Right ventricle myocardium inferior (tissue), 1 donor: ENCODE measurements around the gene ADAMTS16. TPM values are rescaled to one million over a fixed set of nuclear protein-coding genes. Genes with fewer than 3 reads are reported as not detected.
A peak's percentile ranks its signal among the peaks of the same experiment; 100 is the strongest.
"Not testable (repeated sequence)": the region's sequence is repeated elsewhere in the genome, so short reads cannot be mapped to it uniquely, and the experiment has no call there.

Experiments used
- ATAC-seq: fragments of 200-7000 bp; cut with Tn5 transposase; one replicate; pipeline ENCODE4 v1.9.1; 2020; ENCODE audit warnings: mild to moderate bottlenecking, moderate library complexity
- DNase-seq: peaks from one replicate; pipeline ENCODE4 v3.0.0; 2021; ENCODE audit errors: missing footprints
- intact Hi-C: fragments of 100-400 bp; cut with DNase I; formaldehyde crosslinking; loops from one replicate; pipeline ENCODE4 v1.11.0; 2022
- long read RNA-seq: library from polyadenylated mRNA; unstranded; transcript quantifications from one replicate; pipeline ENCODE4 v2.0.0, GENCODE V29; 2021
- total RNA-seq: library from RNA; stranded (reverse); fragmentation: NEBNext Ultra II Directional; extraction: Animal tissue kit (Norgen Biotek cat#: 25700); gene quantifications from one replicate; pipeline ENCODE4 v1.2.1, GENCODE V29; 2021
- donor health status: DM: no; HTN: yes; CAD: no; lungs with severe emphysema.

ADAMTS16 gene, protein sequence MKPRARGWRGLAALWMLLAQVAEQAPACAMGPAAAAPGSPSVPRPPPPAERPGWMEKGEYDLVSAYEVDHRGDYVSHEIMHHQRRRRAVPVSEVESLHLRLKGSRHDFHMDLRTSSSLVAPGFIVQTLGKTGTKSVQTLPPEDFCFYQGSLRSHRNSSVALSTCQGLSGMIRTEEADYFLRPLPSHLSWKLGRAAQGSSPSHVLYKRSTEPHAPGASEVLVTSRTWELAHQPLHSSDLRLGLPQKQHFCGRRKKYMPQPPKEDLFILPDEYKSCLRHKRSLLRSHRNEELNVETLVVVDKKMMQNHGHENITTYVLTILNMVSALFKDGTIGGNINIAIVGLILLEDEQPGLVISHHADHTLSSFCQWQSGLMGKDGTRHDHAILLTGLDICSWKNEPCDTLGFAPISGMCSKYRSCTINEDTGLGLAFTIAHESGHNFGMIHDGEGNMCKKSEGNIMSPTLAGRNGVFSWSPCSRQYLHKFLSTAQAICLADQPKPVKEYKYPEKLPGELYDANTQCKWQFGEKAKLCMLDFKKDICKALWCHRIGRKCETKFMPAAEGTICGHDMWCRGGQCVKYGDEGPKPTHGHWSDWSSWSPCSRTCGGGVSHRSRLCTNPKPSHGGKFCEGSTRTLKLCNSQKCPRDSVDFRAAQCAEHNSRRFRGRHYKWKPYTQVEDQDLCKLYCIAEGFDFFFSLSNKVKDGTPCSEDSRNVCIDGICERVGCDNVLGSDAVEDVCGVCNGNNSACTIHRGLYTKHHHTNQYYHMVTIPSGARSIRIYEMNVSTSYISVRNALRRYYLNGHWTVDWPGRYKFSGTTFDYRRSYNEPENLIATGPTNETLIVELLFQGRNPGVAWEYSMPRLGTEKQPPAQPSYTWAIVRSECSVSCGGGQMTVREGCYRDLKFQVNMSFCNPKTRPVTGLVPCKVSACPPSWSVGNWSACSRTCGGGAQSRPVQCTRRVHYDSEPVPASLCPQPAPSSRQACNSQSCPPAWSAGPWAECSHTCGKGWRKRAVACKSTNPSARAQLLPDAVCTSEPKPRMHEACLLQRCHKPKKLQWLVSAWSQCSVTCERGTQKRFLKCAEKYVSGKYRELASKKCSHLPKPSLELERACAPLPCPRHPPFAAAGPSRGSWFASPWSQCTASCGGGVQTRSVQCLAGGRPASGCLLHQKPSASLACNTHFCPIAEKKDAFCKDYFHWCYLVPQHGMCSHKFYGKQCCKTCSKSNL
- not detected for total RNA-seq
- long read RNA-seq: 0 reads

GRCh38 chr5:5139777-5140478, at the start of gene ADAMTS16:
Gene ADAMTS16 (plus strand): TSS chr5:5140330. CDS start chr5:5140468, 138 bp downstream.
- no peak for ATAC-seq
- intact Hi-C loops: loop anchor here (10.0 kb wide), 1 partner anchor 265 kb away; no protein-coding TSS in a partner anchor

GRCh38 chr5:5092149-5092548, 48.0 kb upstream of the ADAMTS16 start:
- no peak for ATAC-seq
- intact Hi-C loops: no loop called here
- no peak for DNase-seq

More at GRCh38 chr5:5139777-5140478, at the start of gene ADAMTS16:
- DNase-seq: no peak

GRCh38 chr5:5100635-5101034, 39.5 kb upstream of the ADAMTS16 start:
- ATAC-seq: no peak
- intact Hi-C loops: no loop called here
- DNase-seq: no peak

GRCh38 chr5:5101676-5102075, 38.5 kb upstream of the ADAMTS16 start:
- no peak for ATAC-seq
- DNase-seq: no peak
- intact Hi-C loops: no loop called here

DNA sequence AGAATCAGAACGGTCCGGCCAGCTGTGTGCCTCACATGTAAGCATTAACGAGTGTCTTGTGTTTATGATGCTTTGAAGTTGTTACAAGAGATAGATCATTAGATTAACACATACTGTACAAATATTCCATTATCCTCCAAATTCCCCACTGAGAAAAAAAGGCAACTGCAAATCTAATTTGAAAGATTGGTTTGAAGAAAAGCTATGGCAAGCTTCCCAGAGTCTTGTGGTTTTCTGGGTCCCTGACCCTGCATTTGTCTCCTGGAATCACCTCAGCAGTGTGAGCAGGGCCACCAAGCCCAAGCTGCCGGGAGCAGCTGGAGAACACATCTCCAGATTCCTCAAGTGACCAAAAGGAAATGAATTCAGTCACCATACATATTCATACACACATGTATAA, 36.9 kb upstream of the ADAMTS16 start:
- DNase-seq: no peak
- intact Hi-C loops: no loop called here
- no peak for ATAC-seq

DNA sequence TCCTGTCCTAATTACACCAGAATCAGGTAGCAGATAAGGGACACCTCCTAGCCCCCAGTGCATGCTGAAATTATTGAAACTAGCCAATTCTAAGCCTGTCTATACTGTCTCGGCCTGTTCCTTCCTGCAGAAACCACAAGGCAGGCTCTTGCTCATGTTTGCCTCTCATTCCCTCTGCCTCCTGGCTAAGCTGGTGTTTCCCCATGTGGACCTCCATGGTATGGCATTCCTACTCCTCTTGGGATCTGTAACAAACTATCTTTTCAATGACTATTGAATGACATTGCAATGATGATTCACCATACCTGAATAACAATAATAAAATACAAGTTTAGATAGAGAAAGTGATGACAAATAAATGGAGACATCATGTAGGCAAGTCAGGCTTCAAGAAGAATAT, 35.6 kb upstream of the ADAMTS16 start:
- no peak for ATAC-seq
- intact Hi-C loops: no loop called here
- no peak for DNase-seq

GRCh38 chr5:5105531-5105930, 34.6 kb upstream of the ADAMTS16 start:
- no peak for DNase-seq
- intact Hi-C loops: no loop called here
- ATAC-seq: no peak

- no peak for DNase-seq
- intact Hi-C loops: no loop called here
- no peak for ATAC-seq
These were observed 23.2 kb upstream of the ADAMTS16 start for GRCh38 chr5:5116956-5117355.

DNA sequence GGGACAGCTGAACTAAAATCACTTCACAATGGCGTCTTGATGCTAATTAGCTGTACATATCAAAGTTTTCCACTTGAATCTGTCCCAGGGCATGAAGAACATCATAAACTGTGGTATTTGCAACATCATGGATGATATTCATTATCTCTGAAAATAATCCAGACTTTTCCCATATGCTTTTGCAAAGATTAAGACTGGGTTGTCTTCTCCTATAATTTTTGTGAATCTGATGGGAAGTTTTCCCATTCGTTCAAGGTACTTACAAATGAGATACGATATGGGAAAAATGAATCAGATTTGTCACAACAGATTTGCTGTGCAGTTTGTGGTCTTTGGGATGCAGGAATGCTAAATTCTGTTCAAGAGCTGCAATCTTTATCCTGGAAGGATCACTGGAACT, 17.4 kb upstream of the ADAMTS16 start:
- no peak for DNase-seq
- intact Hi-C loops: no loop called here
- ATAC-seq: no peak

DNA sequence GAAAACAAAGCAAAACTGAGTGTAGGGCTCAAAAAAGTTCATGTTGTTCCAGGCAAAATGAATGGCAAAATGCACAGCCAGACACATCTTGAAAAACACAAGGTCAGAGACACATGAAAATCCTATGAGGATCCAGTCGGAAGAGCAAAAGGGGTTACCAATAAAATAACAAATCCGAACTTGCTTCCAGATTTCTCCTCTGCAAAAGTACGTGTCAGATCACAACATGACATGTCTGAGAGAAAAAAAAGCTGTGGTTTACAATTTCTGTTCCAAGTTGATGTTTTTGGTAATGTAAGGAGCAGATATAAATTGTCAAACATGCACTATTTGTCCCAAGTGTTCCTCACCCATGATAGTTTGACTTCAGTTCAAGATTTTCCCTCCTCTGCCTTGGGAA, 15.9 kb upstream of the ADAMTS16 start:
- ATAC-seq (no peak), DNase-seq (no peak)
- intact Hi-C loops: no loop called here

DNA sequence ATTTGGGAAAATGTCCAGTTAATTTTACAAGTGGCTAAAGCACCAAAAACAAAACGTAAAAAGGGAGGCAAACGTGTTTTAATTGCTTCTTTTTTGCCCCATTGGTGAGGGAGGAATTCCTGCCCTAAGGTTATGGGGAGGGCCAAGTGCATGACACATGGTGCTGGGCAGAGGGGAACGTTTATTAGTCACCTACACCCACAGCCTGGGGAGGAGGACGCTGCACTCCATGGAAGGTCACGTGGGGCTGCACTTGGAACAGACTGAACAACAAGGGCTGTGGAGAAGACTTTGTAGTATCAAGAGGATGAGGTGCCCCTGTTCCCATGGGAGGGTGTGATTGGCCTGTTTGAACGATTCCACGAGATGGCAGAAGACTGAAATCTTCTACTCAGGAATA, 13.7 kb upstream of the ADAMTS16 start:
- DNase-seq (no peak), ATAC-seq (no peak)
- intact Hi-C loops: no loop called here

- DNase-seq (no peak), ATAC-seq (no peak)
- intact Hi-C loops: no loop called here
These were observed 11.4 kb upstream of the ADAMTS16 start for GRCh38 chr5:5128766-5129165.

DNA sequence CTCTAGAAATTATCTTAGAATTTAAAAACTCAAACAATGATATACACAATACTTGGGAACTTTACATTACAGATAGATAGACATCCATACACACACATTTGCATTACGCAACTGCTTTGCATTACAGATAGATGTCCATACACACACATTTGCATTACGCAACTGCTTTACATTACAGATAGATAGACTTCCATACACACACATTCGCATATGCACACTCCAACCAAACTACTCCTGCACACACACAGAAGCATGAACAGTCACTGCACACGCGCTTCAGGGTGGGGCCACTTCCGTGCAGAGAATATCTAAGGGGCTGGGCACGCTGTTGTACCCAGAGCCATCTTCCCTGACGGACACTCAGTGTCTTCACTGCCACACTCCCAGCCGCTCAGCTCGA, 7.9 kb upstream of the ADAMTS16 start:
- ATAC-seq (no peak), DNase-seq (no peak)
- intact Hi-C loops: no loop called here

GRCh38 chr5:5132693-5133295, 7.3 kb upstream of the ADAMTS16 start:
- ATAC-seq: no peak
- intact Hi-C loops: no loop called here
- DNase-seq: peak; percentile 62

- ATAC-seq (no peak), DNase-seq (no peak)
- intact Hi-C loops: no loop called here
These were observed 6.0 kb upstream of the ADAMTS16 start for GRCh38 chr5:5134107-5134506.

DNA sequence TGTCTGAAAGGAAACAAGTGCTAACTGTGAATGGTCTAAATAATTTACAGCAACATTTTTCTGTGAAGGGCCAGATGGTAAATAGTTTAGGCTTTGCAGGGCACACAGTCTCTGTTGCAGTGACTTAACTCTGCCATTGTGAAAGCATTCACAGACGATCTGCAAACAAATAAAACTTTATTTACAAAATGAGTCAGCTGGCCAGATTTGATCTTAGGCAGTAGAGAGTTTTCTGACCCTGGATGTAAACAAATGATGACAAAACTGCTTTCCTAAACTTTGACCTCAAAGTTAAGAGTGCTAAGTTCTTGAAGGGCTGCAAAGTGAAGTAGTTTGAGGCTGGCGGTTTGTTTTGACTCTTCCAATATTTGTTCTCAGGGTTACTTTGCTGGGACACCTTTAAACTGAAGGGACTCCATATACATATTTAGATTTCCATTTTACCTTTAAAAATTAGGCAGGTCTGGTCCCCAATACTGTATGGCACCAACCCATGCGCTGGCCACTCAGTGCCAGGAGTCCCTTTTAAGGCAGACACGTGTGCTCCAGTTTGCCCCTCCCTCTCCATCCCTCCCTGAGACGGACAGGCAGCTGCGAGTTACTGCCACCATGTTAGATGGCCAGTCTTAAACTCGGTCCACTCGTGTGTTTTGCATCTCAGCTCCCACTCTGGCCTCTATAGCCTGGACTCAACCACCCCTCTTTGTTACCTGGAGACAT, 4.0 kb upstream of the ADAMTS16 start:
- intact Hi-C loops: no loop called here

DNA sequence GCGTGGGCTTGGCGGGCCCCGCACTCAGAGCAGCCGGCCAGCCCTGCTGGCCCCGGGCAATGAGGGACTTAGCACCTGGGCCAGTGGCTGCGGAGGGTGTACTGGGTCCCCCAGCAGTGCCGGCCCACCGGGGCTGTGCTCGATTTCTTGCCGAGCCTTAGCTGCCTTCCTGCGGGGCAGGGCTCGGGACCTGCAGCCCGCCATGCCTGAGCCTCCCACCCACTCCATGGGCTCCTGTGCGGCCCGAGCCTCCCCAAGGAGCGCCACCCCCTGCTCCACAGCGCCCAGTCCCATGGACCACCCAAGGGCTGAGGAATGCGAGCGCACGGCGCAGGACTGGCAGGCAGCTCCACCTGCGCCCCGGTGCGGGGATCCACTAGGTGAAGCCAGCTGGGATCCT, 2.3 kb upstream of the ADAMTS16 start:
- ATAC-seq, DNase-seq, intact Hi-C loops: not testable (repeated sequence)

More for the DNA sequence above, 4.0 kb upstream of the ADAMTS16 start:
- ATAC-seq: no peak
- no peak for DNase-seq
